ENCODE results near the gene LURAP1L. TPM values are rescaled to one million over a fixed set of nuclear protein-coding genes. Genes with fewer than 3 reads are reported as not detected.

The LURAP1L gene
- total RNA-seq, 1 experiment from 2014 or later, result 0.13 TPM

DNA sequence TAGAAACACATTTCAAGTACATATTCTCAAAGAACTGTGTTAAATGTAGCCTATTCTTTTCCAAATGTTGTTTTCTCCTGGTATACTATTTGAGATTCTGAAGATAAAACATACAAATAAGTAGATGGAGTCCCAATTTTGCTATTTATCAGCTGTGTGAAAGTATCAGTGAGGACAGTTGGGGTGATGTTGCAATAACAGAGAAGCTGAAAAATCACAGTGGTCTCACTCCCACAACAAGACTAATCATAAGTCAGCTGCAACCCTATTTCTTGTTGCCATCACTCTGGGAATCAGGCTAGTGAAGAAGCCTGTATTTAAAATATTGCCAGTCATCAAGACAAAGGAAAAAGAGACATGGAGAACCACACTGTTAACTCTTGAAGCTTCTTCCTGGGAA, 25.9 kb upstream of the LURAP1L start:
- Histone ChIP-seq H3T11ph (ENCODE audit: low read length) (no peak overlapping the region), H3K23me2 (ENCODE audit: insufficient read length, low read depth, low read length, poor library complexity, severe bottlenecking) (no peaks in the 10 kb centered on the region), H2BK120ac (ENCODE audit: low read depth, low read length, poor library complexity, severe bottlenecking) (no peak overlapping the region), H3K9me3 (ENCODE audit: control insufficient read depth, low read depth, low read length) (no peaks in the 10 kb centered on the region), H2BK5ac (ENCODE audit: insufficient read length, low read length) (no peak overlapping the region), H3K4me1 (ENCODE audit: insufficient read depth, low read length) (no peaks in the 10 kb centered on the region), H2BK15ac (ENCODE audit: low read depth, low read length) (no peak overlapping the region), H3K27me3 (ENCODE audit: insufficient read depth, low read length) (no peaks in the 10 kb centered on the region), H3K14ac (ENCODE audit: insufficient read depth, low read length) (no peak overlapping the region), H3K27ac (ENCODE audit: insufficient read length, low read depth, low read length) (no peak overlapping the region), H4K8ac (replicated peaks; ENCODE audit: insufficient read length, low read depth, low read length) (no peak overlapping the region), H3K79me1 (ENCODE audit: insufficient read depth, low read depth, low read length, poor library complexity, severe bottlenecking) (no peaks in the 10 kb centered on the region), H3K4me2 (ENCODE audit: insufficient read depth, insufficient read length, low read length) (no peak overlapping the region), H4K5ac (ENCODE audit: insufficient read length, low read depth, low read length) (no peak overlapping the region), H2BK12ac (ENCODE audit: insufficient read length, low read depth, low read length) (no peak overlapping the region), H3K9ac (ENCODE audit: extremely low read depth, insufficient read length, low read length) (no peak overlapping the region), H3K23ac (ENCODE audit: insufficient read length, low read depth, low read length) (no peak overlapping the region), H2BK20ac (ENCODE audit: low read depth, low read length, poor library complexity, severe bottlenecking) (no peak overlapping the region), H2AK5ac (ENCODE audit: insufficient read length, low read length) (no peak overlapping the region), H3K56ac (ENCODE audit: insufficient read length, low read depth, low read length) (no peak overlapping the region), H4K20me1 (ENCODE audit: control insufficient read depth, insufficient read depth, insufficient read length) (no peaks in the 10 kb centered on the region), H4K91ac (ENCODE audit: insufficient read length, low read depth, low read length) (no peak overlapping the region), H3K18ac (ENCODE audit: insufficient read length, low read depth, low read length) (no peak overlapping the region), H3K79me2 (ENCODE audit: insufficient read depth, low read length) (no peaks in the 10 kb centered on the region), H3K4ac (ENCODE audit: low read depth, low read length) (no peak overlapping the region), H2AFZ (ENCODE audit: low read length) (no peak overlapping the region)
- DNase-seq, result no peak
- H3K4me3 Mint-ChIP-seq, result no peak overlapping the region
- TF ChIP-seq, protein P1, sequence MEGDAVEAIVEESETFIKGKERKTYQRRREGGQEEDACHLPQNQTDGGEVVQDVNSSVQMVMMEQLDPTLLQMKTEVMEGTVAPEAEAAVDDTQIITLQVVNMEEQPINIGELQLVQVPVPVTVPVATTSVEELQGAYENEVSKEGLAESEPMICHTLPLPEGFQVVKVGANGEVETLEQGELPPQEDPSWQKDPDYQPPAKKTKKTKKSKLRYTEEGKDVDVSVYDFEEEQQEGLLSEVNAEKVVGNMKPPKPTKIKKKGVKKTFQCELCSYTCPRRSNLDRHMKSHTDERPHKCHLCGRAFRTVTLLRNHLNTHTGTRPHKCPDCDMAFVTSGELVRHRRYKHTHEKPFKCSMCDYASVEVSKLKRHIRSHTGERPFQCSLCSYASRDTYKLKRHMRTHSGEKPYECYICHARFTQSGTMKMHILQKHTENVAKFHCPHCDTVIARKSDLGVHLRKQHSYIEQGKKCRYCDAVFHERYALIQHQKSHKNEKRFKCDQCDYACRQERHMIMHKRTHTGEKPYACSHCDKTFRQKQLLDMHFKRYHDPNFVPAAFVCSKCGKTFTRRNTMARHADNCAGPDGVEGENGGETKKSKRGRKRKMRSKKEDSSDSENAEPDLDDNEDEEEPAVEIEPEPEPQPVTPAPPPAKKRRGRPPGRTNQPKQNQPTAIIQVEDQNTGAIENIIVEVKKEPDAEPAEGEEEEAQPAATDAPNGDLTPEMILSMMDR (conservative IDR thresholded peaks at IDR 0.05), result no peak
- no peaks in the 10 kb centered on the region; the same call in 1 of the 2 replicates for H3K27me3 Mint-ChIP-seq (ENCODE audit: low read depth)
- H3K36me3 Mint-ChIP-seq (ENCODE audit: insufficient read depth in 1 of 3, low read depth in 3 of 3), result no peaks in the 10 kb centered on the region
- H3K9me3 Mint-ChIP-seq, result no peaks in the 10 kb centered on the region
- H3K4me1 Mint-ChIP-seq, result no peaks in the 10 kb centered on the region
- H3K27ac Mint-ChIP-seq, result no peak overlapping the region

Data from H9 (cell line).